ENCODE measurements around the gene OCA2. TPM values are rescaled to one million over a fixed set of nuclear protein-coding genes. Genes with fewer than 3 reads are reported as not detected.

OCA2 gene
- polyA plus RNA-seq, 1 donor from 2014 or later: 0.97 TPM

- H4K20me1 ChIP-seq (ENCODE audit: insufficient read depth): no peaks in the 10 kb centered on the region
- no peaks in the 10 kb centered on the region for H3F3A ChIP-seq (ENCODE audit: insufficient read depth, low read length, poor library complexity, severe bottlenecking)
- H3K9me3 ChIP-seq (ENCODE audit: low read length): no peaks in the 10 kb centered on the region
- no peaks in the 10 kb centered on the region for H3K27me3 ChIP-seq (ENCODE audit: insufficient read depth, low read depth, low read length)
- no peaks in the 10 kb centered on the region for H3K36me3 ChIP-seq (ENCODE audit: insufficient read depth, low read length)
- no peak overlapping the region for H3K27ac ChIP-seq (ENCODE audit: low read length)
- H3K4me2 ChIP-seq (ENCODE audit: low read length): no peak overlapping the region
- no peaks in the 10 kb centered on the region for H3K79me2 ChIP-seq (replicated peaks; ENCODE audit: insufficient read depth, low read length)
- H3K4me3 ChIP-seq (ENCODE audit: low read length): no peak overlapping the region
- no peak overlapping the region for H2AFZ ChIP-seq (ENCODE audit: low read depth, low read length)
- no peaks in the 10 kb centered on the region for H3K9me2 ChIP-seq (ENCODE audit: insufficient read depth, low read length)
- no peak overlapping the region for H3K9ac ChIP-seq (ENCODE audit: low read length)
- no peak for TF ChIP-seq RAD21 (conservative IDR thresholded peaks at IDR 0.05)
- no peak for TF ChIP-seq MXI1 (conservative IDR thresholded peaks at IDR 0.05; ENCODE audit: poor library complexity, severe bottlenecking)
- no peak for TF ChIP-seq REST (IDR thresholded peaks at IDR 0.05; ENCODE audit: borderline replicate concordance)
- TF ChIP-seq CTCF (IDR thresholded peaks at IDR 0.05; ENCODE audit: poor library complexity, severe bottlenecking): no peak
- no peak for TF ChIP-seq POLR2AphosphoS5 (IDR thresholded peaks at IDR 0.05)
- no peak for TF ChIP-seq SMC3 (conservative IDR thresholded peaks at IDR 0.05; ENCODE audit: poor library complexity)
- TF ChIP-seq TAF1 (IDR thresholded peaks at IDR 0.05; ENCODE audit: low read depth): no peak
- TF ChIP-seq EZH2 (IDR thresholded peaks at IDR 0.05; ENCODE audit: borderline replicate concordance, insufficient read depth, low read length, poor library complexity, severe bottlenecking): no peak
- TF ChIP-seq EP300 (conservative IDR thresholded peaks at IDR 0.05; ENCODE audit: poor library complexity, severe bottlenecking): no peak
Observed at GRCh38 chr15:27864719-27865118, 234.4 kb downstream of the OCA2 start.

- Histone ChIP-seq H3K9me3 (ENCODE audit: low read length) (no peaks in the 10 kb centered on the region), H3K79me2 (replicated peaks; ENCODE audit: insufficient read depth, low read length) (no peaks in the 10 kb centered on the region), H3K27ac (ENCODE audit: low read length) (no peak overlapping the region), H3K27me3 (ENCODE audit: insufficient read depth, low read depth, low read length) (no peaks in the 10 kb centered on the region), H4K20me1 (ENCODE audit: insufficient read depth) (no peaks in the 10 kb centered on the region), H3K4me3 (ENCODE audit: low read length) (no peak overlapping the region), H3K9ac (ENCODE audit: low read length) (no peak overlapping the region), H3K36me3 (ENCODE audit: insufficient read depth, low read length) (no peaks in the 10 kb centered on the region), H3K9me2 (ENCODE audit: insufficient read depth, low read length) (no peaks in the 10 kb centered on the region), H3K4me2 (ENCODE audit: low read length) (no peak overlapping the region), H2AFZ (ENCODE audit: low read depth, low read length) (no peak overlapping the region), H3F3A (ENCODE audit: insufficient read depth, low read length, poor library complexity, severe bottlenecking) (no peaks in the 10 kb centered on the region)
- TF ChIP-seq TAF1 (IDR thresholded peaks at IDR 0.05; ENCODE audit: low read depth) (no peak), RAD21 (conservative IDR thresholded peaks at IDR 0.05) (no peak), POLR2AphosphoS5 (IDR thresholded peaks at IDR 0.05) (no peak), EP300 (conservative IDR thresholded peaks at IDR 0.05; ENCODE audit: poor library complexity, severe bottlenecking) (no peak)
Observed at GRCh38 chr15:27864086-27864485, 235.0 kb downstream of the OCA2 start.

- Histone ChIP-seq H3K36me3 (ENCODE audit: insufficient read depth, low read length) (no peaks in the 10 kb centered on the region), H3K4me2 (ENCODE audit: low read length) (no peak overlapping the region), H3K27me3 (ENCODE audit: insufficient read depth, low read depth, low read length) (no peaks in the 10 kb centered on the region), H3K9me3 (ENCODE audit: low read length) (no peaks in the 10 kb centered on the region), H3K27ac (ENCODE audit: low read length) (no peak overlapping the region), H3K4me3 (ENCODE audit: low read length) (no peak overlapping the region), H4K20me1 (ENCODE audit: insufficient read depth) (no peaks in the 10 kb centered on the region), H3F3A (ENCODE audit: insufficient read depth, low read length, poor library complexity, severe bottlenecking) (no peaks in the 10 kb centered on the region), H3K9me2 (ENCODE audit: insufficient read depth, low read length) (no peaks in the 10 kb centered on the region), H3K79me2 (replicated peaks; ENCODE audit: insufficient read depth, low read length) (no peaks in the 10 kb centered on the region), H3K9ac (ENCODE audit: low read length) (no peak overlapping the region), H2AFZ (ENCODE audit: low read depth, low read length) (no peak overlapping the region)
- TF ChIP-seq TAF1 (IDR thresholded peaks at IDR 0.05; ENCODE audit: low read depth) (no peak), MXI1 (conservative IDR thresholded peaks at IDR 0.05; ENCODE audit: poor library complexity, severe bottlenecking) (no peak), EP300 (conservative IDR thresholded peaks at IDR 0.05; ENCODE audit: poor library complexity, severe bottlenecking) (no peak), POLR2AphosphoS5 (IDR thresholded peaks at IDR 0.05) (no peak), CTCF (IDR thresholded peaks at IDR 0.05; ENCODE audit: poor library complexity, severe bottlenecking) (no peak)
Observed at GRCh38 chr15:27863000-27863399, 236.1 kb downstream of the OCA2 start.

Measured in neural cell (in vitro differentiated cells).